Ovary (tissue), 9 donors: Measurements from ENCODE around the gene PDE4D. TPM values are rescaled to one million over a fixed set of nuclear protein-coding genes. Genes with fewer than 3 reads are reported as not detected.

Experiments
- DNase-seq, 5 donors: peaks; one replicate each; pipeline ENCODE4 v3.0.0-alpha.2; 2019 to 2020
- H3K27ac ChIP-seq, 2 donors: fragments of 200-600 bp; one replicate each; pipeline versions ENCODE4 v1.5.1 to v1.8.0; 2019 to 2022
- H3K27me3 ChIP-seq: fragments of 200-600 bp; one replicate; pipeline ENCODE4 v1.8.0; 2022
- H3K36me3 ChIP-seq: fragments of 200-600 bp; sonication (generic); one replicate; pipeline ENCODE4 v1.5.1; 2019
- H3K4me1 ChIP-seq: one replicate; pipeline ENCODE4 v1.8.1; 2013; ENCODE audit warnings: mild to moderate bottlenecking, moderate library complexity; ENCODE audit not compliant: insufficient read depth
- H3K4me3 ChIP-seq: fragments of 200-600 bp; sonication (generic); one replicate; pipeline ENCODE4 v1.5.1; 2017
- H3K9me3 ChIP-seq, 2 donors: fragments of 200-600 bp in 1 of 2; sonication (generic) in 1 of 2; one replicate each; pipeline versions ENCODE4 v1.5.1 to v1.8.1; 2013 to 2019; ENCODE audit warnings: mild to moderate bottlenecking in 1 of 2, moderate library complexity in 1 of 2
- EP300 ChIP-seq: sonication (generic); formaldehyde crosslinking; IDR thresholded peaks from one replicate; pipeline ENCODE4 v1.6.1; 2017; ENCODE audit warnings: antibody characterized with exemption
- POLR2A ChIP-seq: fragments of 450-650 bp; IDR thresholded peaks from one replicate; pipeline ENCODE4 v1.6.1; 2017; ENCODE audit warnings: antibody characterized with exemption, mild to moderate bottlenecking, moderate library complexity
- WGBS, 3 donors: extraction: QIAGEN DNeasy Blood & Tissue Kit in 1 of 3; methylation state at CpG; one replicate each; pipeline versions ENCODE4 v1.1.5 to v1.1.7; 2013 to 2017; 5-methylcytosine and 5-hydroxymethylcytosine counted together
- intact Hi-C, 4 donors: fragments of 100-400 bp; cut with DNase I; formaldehyde crosslinking; loops; one replicate each; pipeline versions ENCODE4 v1.11.0 to v1.15.1; 2022 to 2023
- polyA plus RNA-seq, 2 donors: library from polyadenylated mRNA; stranded (reverse); fragments of 200-250 nt in 1 of 2; fragments of 350-450 nt in 1 of 2; fragmentation: Illumina TruSeq in 1 of 2; extraction: RNeasy Lipid Tissue Mini Kit (QIAGEN cat#74804) in 1 of 2; gene quantifications; one replicate each; pipeline ENCODE4 v1.2.3, GENCODE V29; 2013 to 2014
- total RNA-seq, 7 donors: library from RNA; depleted of rRNA in 2 of 7; stranded (reverse); fragments of >200 nt in 2 of 7; fragmentation: NEBNext Ultra II Directional in 3 of 7; extraction: Animal tissue kit (Norgen Biotek cat#: 25700) in 3 of 7; gene quantifications; one replicate each; pipeline versions ENCODE4 v1.1.0 to v1.2.4, GENCODE V29; 2016 to 2023
- TF ChIP-seq, protein P1 (sequence below), 3 donors: fragments of 450-650 bp in 2 of 3; fragments of 200-600 bp in 1 of 3; IDR thresholded peaks; one replicate each; pipeline versions ENCODE4 v1.5.1 to v1.8.0; 2016 to 2022; ENCODE audit warnings: antibody characterized with exemption in 3 of 3, mild to moderate bottlenecking in 1 of 3
- donor health status: DM: no; HTN: no; CAD: no; lungs with moderate emphysema.
- donor health status: DM: no; HTN: no; CAD: no.
- donor health status: Bipolar disorder and iron deficiency.
- donor health status: DM: yes; HTN: yes; CAD: no.
- donor health status: DM: no; HTN: no; CAD: no.
- donor health status: DM: yes; HTN: yes; CAD: no.

PDE4D gene
- total and polyA plus RNA-seq, 9 donors: 1.3 to 67.6 (median 8.4) TPM

DNA sequence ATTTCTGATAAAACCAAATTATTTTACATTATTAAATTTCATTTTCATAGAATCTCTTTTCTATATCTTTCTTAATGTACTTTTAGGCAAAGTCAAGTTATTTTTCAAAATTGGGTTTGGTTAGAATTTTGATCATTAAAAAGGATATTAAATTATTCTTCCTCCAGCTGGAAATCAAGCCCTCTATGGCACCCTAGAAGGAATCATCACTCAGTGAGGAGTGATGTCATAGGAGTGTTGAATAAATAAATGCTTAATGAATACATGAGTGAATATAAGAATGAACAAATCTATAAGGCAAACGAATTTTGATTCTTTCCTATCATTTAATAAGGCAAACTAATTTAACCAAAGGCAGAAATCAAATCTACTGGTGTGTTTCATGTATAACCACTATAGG is 639.9 kb downstream of the PDE4D start:
- Histone ChIP-seq H3K27ac (no peak overlapping the region), H3K4me3 (no peak overlapping the region), H3K4me1 (no peaks in the 10 kb centered on the region), H3K36me3 (no peaks in the 10 kb centered on the region), H3K9me3 (no peaks in the 10 kb centered on the region), H3K27me3 (no peaks in the 10 kb centered on the region)
- no peak for DNase-seq
- TF ChIP-seq, protein P1, sequence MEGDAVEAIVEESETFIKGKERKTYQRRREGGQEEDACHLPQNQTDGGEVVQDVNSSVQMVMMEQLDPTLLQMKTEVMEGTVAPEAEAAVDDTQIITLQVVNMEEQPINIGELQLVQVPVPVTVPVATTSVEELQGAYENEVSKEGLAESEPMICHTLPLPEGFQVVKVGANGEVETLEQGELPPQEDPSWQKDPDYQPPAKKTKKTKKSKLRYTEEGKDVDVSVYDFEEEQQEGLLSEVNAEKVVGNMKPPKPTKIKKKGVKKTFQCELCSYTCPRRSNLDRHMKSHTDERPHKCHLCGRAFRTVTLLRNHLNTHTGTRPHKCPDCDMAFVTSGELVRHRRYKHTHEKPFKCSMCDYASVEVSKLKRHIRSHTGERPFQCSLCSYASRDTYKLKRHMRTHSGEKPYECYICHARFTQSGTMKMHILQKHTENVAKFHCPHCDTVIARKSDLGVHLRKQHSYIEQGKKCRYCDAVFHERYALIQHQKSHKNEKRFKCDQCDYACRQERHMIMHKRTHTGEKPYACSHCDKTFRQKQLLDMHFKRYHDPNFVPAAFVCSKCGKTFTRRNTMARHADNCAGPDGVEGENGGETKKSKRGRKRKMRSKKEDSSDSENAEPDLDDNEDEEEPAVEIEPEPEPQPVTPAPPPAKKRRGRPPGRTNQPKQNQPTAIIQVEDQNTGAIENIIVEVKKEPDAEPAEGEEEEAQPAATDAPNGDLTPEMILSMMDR (IDR thresholded peaks at IDR 0.05): no peak
- no peak for TF ChIP-seq POLR2A
- no peak for TF ChIP-seq EP300
- 67 to 76% (median 68%) methylated on average over 1 of the region's 1 CpG for WGBS, 3 donors
- intact Hi-C loops: no loop called here

DNA sequence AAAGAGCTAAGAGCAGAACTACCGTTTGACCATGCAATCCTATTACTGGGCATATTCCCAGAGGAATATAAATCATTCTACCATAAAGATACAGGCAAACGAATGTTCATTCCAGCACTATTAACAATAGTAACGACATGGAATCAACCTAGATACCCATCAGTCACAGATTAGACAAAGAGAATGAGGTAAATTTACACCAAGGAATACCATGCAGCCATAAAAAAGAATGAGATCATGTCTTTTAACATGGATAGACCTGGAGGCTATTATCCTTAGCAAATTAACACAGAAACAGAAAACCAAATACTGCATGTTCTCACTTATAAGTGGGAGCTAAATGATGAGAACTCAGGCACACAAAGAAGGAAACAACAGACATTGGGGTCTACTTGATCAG is 641.9 kb downstream of the PDE4D start:
- no peak overlapping the region for H3K27ac ChIP-seq
- TF ChIP-seq POLR2A: no peak
- TF ChIP-seq, protein P1 (IDR thresholded peaks at IDR 0.05): no peak
- no peak for TF ChIP-seq EP300
- WGBS, 3 donors: 67 to 73% (median 72%) methylated on average over 3 of the region's 3 CpGs
- no peak overlapping the region for H3K4me3 ChIP-seq
- no peaks in the 10 kb centered on the region for H3K9me3 ChIP-seq
- no peaks in the 10 kb centered on the region for H3K36me3 ChIP-seq
- DNase-seq: no peak
- H3K4me1 ChIP-seq: no peaks in the 10 kb centered on the region
- intact Hi-C loops: no loop called here
- no peaks in the 10 kb centered on the region for H3K27me3 ChIP-seq

DNA sequence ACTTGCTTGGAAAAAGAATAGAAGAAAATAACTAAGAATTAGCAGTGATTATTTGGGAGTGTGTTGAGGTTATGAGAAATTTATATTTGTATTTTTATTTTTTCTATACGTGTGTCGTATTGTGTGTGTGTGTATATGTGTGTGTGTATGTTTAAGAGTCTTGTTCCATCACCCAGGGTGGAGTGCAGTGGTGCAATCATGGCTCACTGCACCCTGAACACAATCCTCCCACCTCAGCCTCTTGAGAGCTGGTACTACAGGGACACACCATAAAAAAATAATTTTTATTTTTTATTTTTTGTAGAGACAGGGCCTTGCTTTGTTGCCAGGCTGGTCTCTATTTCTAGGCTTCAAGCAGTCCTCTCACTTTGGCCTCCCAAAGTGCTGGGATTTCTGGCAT is 643.8 kb downstream of the PDE4D start:
- Histone ChIP-seq H3K9me3 (no peaks in the 10 kb centered on the region), H3K27me3 (no peaks in the 10 kb centered on the region), H3K4me3 (no peak overlapping the region), H3K36me3 (no peaks in the 10 kb centered on the region), H3K27ac (no peak overlapping the region), H3K4me1 (peaks cover 4% of the 10 kb centered on the region)
- 95 to 96% (median 96%) methylated on average over 2 of the region's 2 CpGs for WGBS, 3 donors
- TF ChIP-seq EP300 (no peak), POLR2A (no peak)
- TF ChIP-seq, protein P1 (IDR thresholded peaks at IDR 0.05): no peak
- intact Hi-C loops: no loop called here
- no peak for DNase-seq

DNA sequence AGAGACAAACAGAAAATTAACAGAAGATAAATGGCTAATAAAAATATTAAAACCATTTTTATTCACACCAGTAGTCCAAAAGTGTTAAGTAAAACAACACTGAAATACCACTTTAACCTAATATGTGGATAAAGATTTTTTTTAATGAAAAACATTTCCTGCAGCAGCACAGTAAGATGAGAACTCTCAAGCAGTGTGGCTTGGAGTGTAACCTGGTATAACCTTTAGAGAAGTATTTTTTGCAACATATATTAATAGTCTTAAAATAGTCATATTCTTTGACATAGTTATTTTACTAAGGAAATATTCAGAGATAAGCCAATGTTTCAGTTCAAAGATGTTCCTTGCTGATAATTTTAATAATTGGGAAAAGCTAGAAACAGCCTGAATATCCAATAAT is 644.4 kb downstream of the PDE4D start:
- no peaks in the 10 kb centered on the region for H3K36me3 ChIP-seq
- TF ChIP-seq POLR2A (no peak), EP300 (no peak)
- TF ChIP-seq, protein P1 (IDR thresholded peaks at IDR 0.05): no peak
- H3K4me3 ChIP-seq: no peak overlapping the region
- intact Hi-C loops: no loop called here
- H3K27me3 ChIP-seq: no peaks in the 10 kb centered on the region
- H3K9me3 ChIP-seq: no peaks in the 10 kb centered on the region
- peaks cover 4% of the 10 kb centered on the region for H3K4me1 ChIP-seq
- DNase-seq: no peak
- H3K27ac ChIP-seq: no peak overlapping the region

DNA sequence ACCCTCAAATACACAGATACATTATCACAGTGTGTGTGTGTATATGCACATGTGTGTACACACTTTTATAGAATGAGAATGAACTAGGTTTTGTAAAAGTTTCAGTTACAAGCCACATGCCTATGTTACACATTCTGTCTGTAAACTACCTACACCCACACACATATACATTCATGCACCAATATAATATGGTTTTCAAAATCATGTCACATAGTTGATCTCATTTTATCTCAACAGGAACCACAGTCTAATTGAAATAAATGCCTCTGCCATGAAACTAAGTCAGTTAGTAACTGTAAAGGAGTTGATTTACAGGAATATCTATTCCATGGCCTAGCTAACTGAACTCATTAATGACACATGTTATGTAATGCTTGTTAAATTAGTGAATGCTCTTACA is 646.6 kb downstream of the PDE4D start:
- no peak overlapping the region for H3K4me3 ChIP-seq
- TF ChIP-seq EP300 (no peak), POLR2A (no peak)
- TF ChIP-seq, protein P1 (IDR thresholded peaks at IDR 0.05): no peak
- peaks cover 4% of the 10 kb centered on the region for H3K4me1 ChIP-seq
- intact Hi-C loops: no loop called here
- H3K27me3 ChIP-seq: no peaks in the 10 kb centered on the region
- H3K27ac ChIP-seq: no peak overlapping the region
- H3K36me3 ChIP-seq: no peaks in the 10 kb centered on the region
- no peak for DNase-seq
- no peaks in the 10 kb centered on the region for H3K9me3 ChIP-seq
